Fibroblast of skin of right biceps (primary cell): Measurements from ENCODE around the gene CDHR5.

ENCODE experiments used
- DNase-seq: peaks from one replicate; pipeline ENCODE4 v3.0.0-alpha.2; 2013

The CDHR5 gene

GRCh38 chr11:643849-644738 is 19.3 kb upstream of the CDHR5 start:
- DNase-seq: no peak

- DNase-seq: no peak
These were observed 18.6 kb upstream of the CDHR5 start for GRCh38 chr11:643366-643765.

- DNase-seq: no peak
These were observed 17.1 kb upstream of the CDHR5 start for GRCh38 chr11:641806-642370.

GRCh38 chr11:640021-640706 is 15.4 kb upstream of the CDHR5 start:
- no peak for DNase-seq

GRCh38 chr11:639332-639955 is 14.7 kb upstream of the CDHR5 start:
- DNase-seq: no peak

- peak; percentile 25 for DNase-seq
These were observed 14.0 kb upstream of the CDHR5 start for GRCh38 chr11:638631-639331.

- DNase-seq: no peak
These were observed 13.1 kb upstream of the CDHR5 start for GRCh38 chr11:637593-638521.

GRCh38 chr11:637333-637592 is 12.5 kb upstream of the CDHR5 start:
- DNase-seq: no peak

GRCh38 chr11:636511-637332 is 12.0 kb upstream of the CDHR5 start, which contains the start of gene DRD4:
DRD4 (plus strand) TSS chr11:637269; CDS start chr11:637305, 36 bp downstream.
- DNase-seq: peak; percentile 28

- no peak for DNase-seq
These were observed 11.3 kb upstream of the CDHR5 start for GRCh38 chr11:635945-636510.

- no peak for DNase-seq
These were observed 6.1 kb upstream of the CDHR5 start for GRCh38 chr11:630871-631270.

- no peak for DNase-seq
These were observed 4.5 kb upstream of the CDHR5 start for GRCh38 chr11:629237-629583.

GRCh38 chr11:628056-628455 is 3.3 kb upstream of the CDHR5 start:
- DNase-seq: no peak

GRCh38 chr11:627308-627576 is 2.5 kb upstream of the CDHR5 start:
- no peak for DNase-seq

GRCh38 chr11:626475-627307 is 1.9 kb upstream of the CDHR5 start, which contains the start of gene SCT:
SCT (minus strand) TSS chr11:627181; CDS start chr11:627143, 38 bp downstream.
- DNase-seq: no peak

GRCh38 chr11:625636-626268 is 997 bp upstream of the CDHR5 start:
- DNase-seq: no peak

GRCh38 chr11:623999-624704 is 603 bp downstream of the CDHR5 start:
- no peak for DNase-seq

- no peak for DNase-seq
These were observed 1.3 kb downstream of the CDHR5 start for GRCh38 chr11:623349-623869.
